Right ventricle myocardium inferior (tissue), 1 donor: ENCODE results near the gene ACTA2. TPM values are rescaled to one million over a fixed set of nuclear protein-coding genes. Genes with fewer than 3 reads are reported as not detected.

Experiments used
- ATAC-seq: fragments of 200-7000 bp; cut with Tn5 transposase; one replicate; pipeline ENCODE4 v1.9.1; 2020; ENCODE audit warnings: mild to moderate bottlenecking, moderate library complexity
- DNase-seq: peaks from one replicate; pipeline ENCODE4 v3.0.0; 2021; ENCODE audit errors: missing footprints
- intact Hi-C: fragments of 100-400 bp; cut with DNase I; formaldehyde crosslinking; loops from one replicate; pipeline ENCODE4 v1.11.0; 2022
- total RNA-seq: library from RNA; stranded (reverse); fragmentation: NEBNext Ultra II Directional; extraction: Animal tissue kit (Norgen Biotek cat#: 25700); gene quantifications from one replicate; pipeline ENCODE4 v1.2.1, GENCODE V29; 2021
- donor health status: DM: no; HTN: yes; CAD: no; lungs with severe emphysema.

The ACTA2 gene
- total RNA-seq, 1 donor from 2014 or later: 75.2 TPM

- intact Hi-C loops: no loop called here
Measured at GRCh38 chr10:88908194-88908593, 44.4 kb downstream of the ACTA2 start.

GRCh38 chr10:88906921-88907320 lies 45.7 kb downstream of the ACTA2 start:
- intact Hi-C loops: no loop called here
- DNase-seq (no peak), ATAC-seq (no peak)

More at GRCh38 chr10:88908194-88908593, 44.4 kb downstream of the ACTA2 start:
- no peak for DNase-seq
- no peak for ATAC-seq

GRCh38 chr10:88903715-88904114 lies 48.9 kb downstream of the ACTA2 start:
- DNase-seq (no peak), ATAC-seq (no peak)
- intact Hi-C loops: no loop called here

- DNase-seq: peak; percentile 35
- intact Hi-C loops: no loop called here
- no peak for ATAC-seq
Measured at GRCh38 chr10:88901984-88902789, 50.4 kb downstream of the ACTA2 start.

- no peak for DNase-seq
- no peak for ATAC-seq
- intact Hi-C loops: no loop called here
Measured at GRCh38 chr10:88901206-88901983, 51.2 kb downstream of the ACTA2 start.

GRCh38 chr10:88899886-88900285 lies 52.7 kb downstream of the ACTA2 start:
- ATAC-seq: no peak
- no peak for DNase-seq
- intact Hi-C loops: no loop called here

GRCh38 chr10:88898727-88899126 lies 53.8 kb downstream of the ACTA2 start:
- DNase-seq (no peak), ATAC-seq (no peak)
- intact Hi-C loops: no loop called here

- ATAC-seq (peak; percentile 27), DNase-seq (peak; percentile 41)
- intact Hi-C loops: no loop called here
Measured at GRCh38 chr10:88896994-88897853, 55.3 kb downstream of the ACTA2 start.

- ATAC-seq (peak; percentile 15), DNase-seq (no peak)
- intact Hi-C loops: no loop called here
Measured at GRCh38 chr10:88896372-88896993, 56.1 kb downstream of the ACTA2 start.

GRCh38 chr10:88895250-88895649 lies 57.3 kb downstream of the ACTA2 start:
- DNase-seq (no peak), ATAC-seq (no peak)
- intact Hi-C loops: no loop called here

GRCh38 chr10:88893611-88894010 lies 59.0 kb downstream of the ACTA2 start:
- ATAC-seq (no peak), DNase-seq (no peak)
- intact Hi-C loops: no loop called here

GRCh38 chr10:88892222-88892967 lies 60.2 kb downstream of the ACTA2 start:
- DNase-seq (no peak), ATAC-seq (no peak)
- intact Hi-C loops: no loop called here

GRCh38 chr10:88890681-88891381 lies 61.7 kb downstream of the ACTA2 start:
- intact Hi-C loops: no loop called here
- DNase-seq (no peak), ATAC-seq (no peak)

GRCh38 chr10:88889559-88890337 lies 62.8 kb downstream of the ACTA2 start:
- DNase-seq (no peak), ATAC-seq (no peak)
- intact Hi-C loops: no loop called here

GRCh38 chr10:88888810-88889445 lies 63.6 kb downstream of the ACTA2 start:
- no peak for ATAC-seq
- no peak for DNase-seq
- intact Hi-C loops: no loop called here

GRCh38 chr10:88886557-88886956 lies 66.0 kb downstream of the ACTA2 start:
- ATAC-seq: no peak
- intact Hi-C loops: no loop called here
- DNase-seq: no peak
